PC-9 (cell line): ENCODE data around the gene CLN6.

ENCODE experiments used
- CTCF ChIP-seq: fragments of 200-600 bp; sonication (generic); conservative IDR thresholded peaks from 2 replicates; pipeline ENCODE4 v1.6.1; 2017; ENCODE audit warnings: mixed run types, antibody characterized with exemption, mild to moderate bottlenecking, moderate library complexity
- EZH2 ChIP-seq: fragments of 200-600 bp; sonication (generic); IDR thresholded peaks from 2 replicates; pipeline ENCODE4 v1.8.0; 2017; ENCODE audit warnings: antibody characterized with exemption, low read depth

- TF ChIP-seq CTCF (no peak), EZH2 (no peak)
Measured at GRCh38 chr15:68231102-68231818, 1.7 kb upstream of the CLN6 start.
